GDM1 (cell line): ENCODE measurements around the gene PCNT.

ENCODE experiments used
- DNase-seq: peaks from one replicate; lab custom pipeline; 2025; lab: John Stamatoyannopoulos, UW

Gene PCNT

GRCh38 chr21:46409641-46410406 is 85.9 kb downstream of the PCNT start:
- DNase-seq: no peak

DNA sequence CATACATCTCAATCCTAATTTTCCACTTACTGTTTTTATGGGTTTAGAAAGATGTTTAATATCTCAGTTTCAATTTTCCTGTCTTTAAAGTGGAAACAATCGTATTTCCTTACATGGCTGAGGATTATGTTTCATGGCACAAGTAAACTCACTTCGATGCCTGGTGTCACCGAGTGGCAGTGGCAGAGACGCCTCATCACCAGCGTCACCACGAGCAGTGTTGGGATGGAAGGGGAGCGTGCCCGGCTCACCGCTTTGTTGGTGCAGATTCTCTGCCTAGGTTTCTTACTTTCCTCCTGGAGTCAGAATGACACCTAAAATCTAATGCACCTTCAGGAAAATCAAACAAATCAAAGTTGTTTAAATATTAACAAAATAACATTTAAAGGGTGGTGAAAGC is 86.6 kb downstream of the PCNT start:
- DNase-seq: no peak

- no peak for DNase-seq
Observed at GRCh38 chr21:46411236-46411635, 87.3 kb downstream of the PCNT start.

- DNase-seq: no peak
Observed at GRCh38 chr21:46411691-46412090, 87.7 kb downstream of the PCNT start.

- DNase-seq: no peak
Observed at GRCh38 chr21:46412521-46413364, 88.8 kb downstream of the PCNT start.

- no peak for DNase-seq
Observed at GRCh38 chr21:46413365-46413696, 89.4 kb downstream of the PCNT start.

DNA sequence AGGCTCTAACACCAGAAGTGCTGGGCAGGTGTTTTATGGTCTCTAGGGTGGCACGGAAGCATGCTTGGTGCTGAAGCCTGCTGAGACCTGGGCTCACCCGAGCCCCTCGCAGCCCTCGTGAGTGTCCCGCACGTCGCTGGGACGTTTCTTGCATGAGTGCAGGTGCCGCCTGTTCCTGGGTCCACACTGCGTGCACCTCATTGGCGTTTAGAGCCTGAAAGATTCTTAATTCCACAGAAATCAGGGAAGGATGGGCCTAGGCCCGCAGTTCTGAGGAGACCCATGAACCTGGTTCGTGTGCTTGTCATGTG is 91.0 kb downstream of the PCNT start:
- DNase-seq: no peak

GRCh38 chr21:46416551-46416950 is 92.6 kb downstream of the PCNT start:
- no peak for DNase-seq

DNA sequence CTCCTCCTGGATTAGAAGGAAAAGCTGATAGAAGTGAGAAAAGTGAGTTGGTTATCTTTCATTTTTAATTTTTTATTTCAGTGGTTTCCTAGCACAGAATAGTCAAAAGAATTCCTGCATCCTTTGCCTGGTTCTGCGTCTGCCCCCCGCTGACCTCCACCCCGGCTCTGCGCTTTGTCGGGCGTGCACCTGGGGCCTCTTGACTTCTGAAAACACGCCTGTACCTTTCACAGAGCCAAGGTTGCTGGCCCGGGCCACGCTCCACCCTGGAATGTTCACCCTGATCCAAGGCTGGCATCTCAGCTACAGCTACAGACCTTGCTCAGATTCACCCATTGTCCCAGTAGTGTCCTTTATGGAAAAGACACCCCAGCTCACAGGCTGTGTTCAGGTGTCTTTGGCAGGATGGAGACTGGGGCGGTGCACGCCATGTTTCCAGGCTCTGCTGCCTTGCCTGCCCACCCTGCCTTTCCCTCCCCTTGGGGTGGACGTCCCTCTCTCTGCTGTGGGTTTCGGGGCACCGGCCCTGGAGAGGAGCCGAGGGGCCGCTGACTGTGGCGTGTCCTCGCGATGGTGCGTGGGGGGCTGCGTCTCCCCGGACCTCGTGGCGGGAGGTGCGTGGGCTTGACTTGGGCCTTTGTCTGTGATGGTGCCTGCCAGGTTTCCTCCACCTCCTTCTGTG is 94.5 kb downstream of the PCNT start:
- DNase-seq: no peak

DNA sequence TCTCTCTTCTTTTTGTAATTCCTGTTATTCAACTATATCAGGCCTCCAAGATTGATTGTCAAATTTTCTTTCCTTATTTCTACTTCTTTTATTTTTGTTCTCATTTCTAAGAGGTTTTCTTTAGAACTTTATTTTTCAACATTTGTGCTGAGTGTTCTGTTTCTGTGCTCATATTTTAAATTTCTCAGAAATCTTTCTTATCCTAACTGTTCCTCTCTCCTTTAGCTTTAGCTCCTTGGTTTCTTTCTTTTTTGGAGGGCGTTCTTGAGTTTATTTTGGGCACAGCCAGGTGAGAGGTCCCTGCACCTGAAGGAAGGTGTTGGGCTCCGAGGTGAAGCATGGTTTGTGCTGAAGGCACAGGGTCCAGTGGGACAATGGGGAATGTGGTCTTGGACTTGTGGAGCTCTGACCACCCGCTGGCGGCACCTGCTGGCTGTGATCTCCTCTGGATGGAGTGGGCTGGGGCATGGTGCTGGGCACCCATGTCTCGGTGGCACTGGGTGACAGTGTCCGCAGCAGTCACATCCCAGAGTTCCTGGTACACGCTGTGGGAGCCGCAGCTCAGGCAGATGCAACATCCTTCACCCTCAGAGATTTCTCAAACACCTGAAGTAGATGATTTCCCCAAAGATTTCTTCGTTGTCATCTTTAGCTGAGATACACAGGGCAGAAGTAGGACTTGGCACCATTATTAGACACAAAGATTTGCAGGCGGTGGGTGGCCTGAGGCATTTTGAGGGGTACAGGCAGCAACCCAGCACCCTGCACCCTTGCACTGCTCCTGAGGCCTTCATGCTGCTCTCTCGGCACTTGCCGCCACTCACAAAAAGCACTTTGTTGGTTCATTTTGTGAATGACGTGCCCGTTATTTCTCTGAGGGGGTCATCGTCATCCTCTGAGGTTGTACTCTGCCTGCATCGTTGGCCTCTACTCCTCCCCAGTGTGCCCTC is 96.6 kb downstream of the PCNT start:
- no peak for DNase-seq

DNA sequence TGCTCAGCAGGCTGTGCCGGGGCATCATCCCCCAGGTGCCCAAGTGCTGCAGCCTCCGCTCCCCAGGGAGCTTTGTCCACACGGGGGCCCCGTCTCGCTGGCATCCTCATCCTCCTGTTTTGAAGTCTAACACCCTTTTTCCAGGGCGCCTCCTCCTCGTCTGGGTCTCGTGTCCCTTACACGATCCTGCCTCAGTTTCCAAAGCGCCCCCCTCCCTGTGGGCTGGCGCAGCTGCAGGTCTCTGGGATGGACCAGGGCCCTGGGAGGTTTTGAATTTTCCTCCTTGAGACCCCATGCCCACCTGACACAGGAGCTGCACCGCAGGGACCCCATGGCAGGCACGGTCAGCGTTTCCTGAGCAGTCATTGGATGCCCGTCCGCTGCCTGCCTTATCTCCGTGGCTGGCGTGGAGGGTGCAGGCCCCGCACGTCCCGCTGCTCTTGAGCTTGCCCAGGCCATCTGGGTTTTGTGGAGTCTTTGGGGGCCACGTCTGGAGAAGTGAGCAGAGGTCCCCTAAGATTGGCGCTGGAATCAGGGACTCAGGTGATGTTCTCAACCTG is 97.3 kb downstream of the PCNT start:
- no peak for DNase-seq

- DNase-seq: no peak
Observed at GRCh38 chr21:46421756-46422555, 98.0 kb downstream of the PCNT start.

GRCh38 chr21:46422636-46423241 is 98.8 kb downstream of the PCNT start:
- DNase-seq: no peak

- DNase-seq: no peak
Observed at GRCh38 chr21:46423546-46424038, 99.6 kb downstream of the PCNT start.

DNA sequence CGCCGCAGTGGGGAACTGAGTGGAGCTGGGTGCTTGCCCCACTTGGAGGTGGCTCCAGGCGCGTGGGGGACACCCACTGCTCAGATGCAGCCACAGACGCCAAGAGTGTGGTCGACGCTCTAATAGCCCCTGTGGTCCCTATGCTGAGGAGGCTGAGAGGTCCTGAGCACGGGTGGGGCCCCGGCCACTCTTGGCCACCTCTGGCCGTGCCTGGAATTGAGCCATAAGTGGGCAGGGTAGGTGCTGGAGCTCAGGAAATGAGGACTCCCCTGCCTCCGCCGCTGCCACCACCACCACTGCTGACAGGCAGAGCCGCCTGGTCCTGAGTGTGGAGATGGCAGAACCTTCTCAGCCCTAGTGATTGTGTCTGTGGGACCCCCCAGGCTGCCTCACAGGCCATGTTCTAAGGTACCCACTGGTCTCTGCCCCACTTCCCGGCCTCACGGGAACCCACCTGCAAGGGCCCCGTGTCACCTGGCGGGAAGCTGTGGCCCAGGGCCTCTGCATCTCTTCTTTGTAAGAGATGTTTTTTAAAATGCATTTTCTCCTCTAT is 100.2 kb downstream of the PCNT start:
- DNase-seq: no peak

DNA sequence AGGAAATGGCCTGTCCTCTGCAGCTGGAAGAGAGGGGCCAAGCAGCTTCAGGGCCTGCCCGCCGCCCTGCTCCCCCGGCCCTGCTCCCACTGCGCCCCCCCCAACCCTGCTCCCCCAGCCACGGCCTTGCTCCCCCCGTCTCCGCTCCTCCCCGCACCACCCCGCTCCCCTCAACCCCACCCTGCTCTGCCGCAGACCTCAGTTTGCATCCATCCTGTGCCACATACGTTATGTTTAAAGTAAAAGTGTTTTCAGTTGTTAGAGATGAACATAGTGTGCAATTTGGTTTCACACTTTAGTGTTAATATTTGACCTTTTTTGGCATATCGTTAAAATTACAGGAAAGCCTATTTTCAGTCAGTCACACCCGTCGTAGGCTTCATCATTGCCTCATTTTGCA is 100.7 kb downstream of the PCNT start:
- DNase-seq: no peak

DNA sequence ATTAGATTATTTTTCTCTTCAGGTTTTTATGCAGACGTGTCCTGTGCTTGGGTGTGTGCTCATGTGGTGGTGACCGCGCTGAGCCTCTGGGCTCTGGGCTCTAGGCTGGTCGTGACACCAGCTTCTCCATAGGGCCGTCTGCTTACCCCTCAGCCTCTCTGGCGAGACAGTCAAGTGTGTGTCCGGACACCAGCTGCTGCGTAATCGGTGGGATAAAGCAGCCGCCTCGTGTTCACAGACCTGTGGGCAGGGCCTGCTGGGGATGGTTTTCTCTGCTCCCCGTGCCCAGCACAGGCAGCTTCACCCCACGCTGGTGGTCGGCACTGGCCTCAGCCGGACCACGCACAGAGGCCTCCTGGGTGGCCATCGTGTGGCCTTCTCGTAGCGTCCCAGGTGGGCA is 101.1 kb downstream of the PCNT start:
- no peak for DNase-seq

DNA sequence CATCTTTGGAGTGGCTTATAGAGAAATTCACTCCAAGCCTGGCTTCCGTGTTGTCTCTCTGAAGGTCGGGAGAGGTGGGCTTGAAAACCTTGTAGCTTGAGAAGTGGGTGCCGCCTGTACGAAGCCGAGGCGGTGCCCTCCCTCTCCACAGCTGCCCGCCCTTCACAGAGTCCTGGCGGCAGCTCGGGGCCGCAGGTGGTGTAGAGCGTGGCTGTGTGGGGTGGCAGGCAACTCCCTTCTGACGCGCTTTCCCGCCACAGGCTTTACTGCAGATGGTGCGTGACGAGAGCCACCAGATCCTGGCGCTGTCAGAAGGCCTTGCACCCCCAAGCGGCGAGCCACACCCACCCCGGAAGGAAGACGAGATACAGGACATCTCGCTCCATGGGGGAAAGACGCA is 101.6 kb downstream of the PCNT start:
- no peak for DNase-seq

GRCh38 chr21:46426313-46427046 is 102.5 kb downstream of the PCNT start:
- no peak for DNase-seq
